H1 (cell line): ENCODE data around the gene OBSCN. TPM values are rescaled to one million over a fixed set of nuclear protein-coding genes. Genes with fewer than 3 reads are reported as not detected.

Experiments used
- CTCF ChIA-PET: fragments of 300-600 bp; sonication (Branson Sonifier 250); formaldehyde crosslinking; loops from one replicate; lab custom pipeline; 2021; ENCODE audit not compliant: partially characterized antibody; lab: Charles Lee
- POLR2A ChIA-PET: fragments of 300-600 bp; sonication (Branson Sonifier 250); formaldehyde crosslinking; loops from one replicate; lab custom pipeline; 2021; ENCODE audit warnings: inconsistent platforms; ENCODE audit not compliant: partially characterized antibody; lab: Charles Lee
- DNase-seq, 2 experiments: peaks; one replicate each; pipeline versions ENCODE4 v3.0.0 to v3.0.0-alpha.2; 2010 to 2022; ENCODE audit warnings: low spot score in 2 of 2, low read depth in 1 of 2, mixed read lengths in 1 of 2
- FAIRE-seq: peaks from 2 replicates; lab custom pipeline; 2011; peaks lifted over from hg19 to GRCh38; lab: Jason Lieb, UNC
- H2AFZ ChIP-seq: 2 replicates; pipeline ENCODE4 v1.8.1; 2012; ENCODE audit warnings: low read length, inconsistent platforms
- H2AK5ac ChIP-seq: 2 replicates; pipeline ENCODE4 v1.6.1; 2013; ENCODE audit warnings: low read depth, low read length
- H2BK120ac ChIP-seq: replicated peaks from 2 replicates; pipeline ENCODE3; 2013; ENCODE audit warnings: low read depth, low read length, inconsistent platforms
- H2BK12ac ChIP-seq: 2 replicates; pipeline ENCODE4 v1.6.1; 2013; ENCODE audit warnings: low read depth, low read length
- H2BK15ac ChIP-seq: 2 replicates; pipeline ENCODE4 v1.6.1; 2013; ENCODE audit warnings: low read length
- H2BK20ac ChIP-seq: 2 replicates; pipeline ENCODE4 v1.6.1; 2013; ENCODE audit warnings: low read length
- H2BK5ac ChIP-seq: 2 replicates; pipeline ENCODE4 v1.6.1; 2013; ENCODE audit warnings: low read depth, low read length
- H3K14ac ChIP-seq: 2 replicates; pipeline ENCODE4 v1.6.1; 2013; ENCODE audit warnings: inconsistent platforms; ENCODE audit not compliant: insufficient read length
- H3K18ac ChIP-seq: 2 replicates; pipeline ENCODE4 v1.6.1; 2013; ENCODE audit warnings: low read length; ENCODE audit errors: extremely low read depth
- H3K23ac ChIP-seq: 2 replicates; pipeline ENCODE4 v1.6.1; 2013; ENCODE audit warnings: inconsistent platforms; ENCODE audit not compliant: insufficient read length
- H3K23me2 ChIP-seq: 2 replicates; pipeline ENCODE4 v1.6.1; 2013; ENCODE audit warnings: low read depth, low read length
- H3K27ac ChIP-seq: 2 replicates; pipeline ENCODE4 v1.6.1; 2011; ENCODE audit warnings: low read depth, low read length, inconsistent platforms
- H3K27me3 ChIP-seq, 4 experiments: replicated peaks in 1 of 4; 1 replicate in 1 of 4; 2 replicates in 3 of 4; pipeline versions ENCODE4 v1.6.1 to v1.8.1; 2011 to 2013; ENCODE audit warnings: low read length in 3 of 4, mild to moderate bottlenecking in 3 of 4, inconsistent platforms in 2 of 4, mixed read lengths in 2 of 4, moderate library complexity in 1 of 4; ENCODE audit not compliant: control insufficient read depth in 3 of 4, insufficient read depth in 3 of 4; ENCODE audit errors: extremely low read depth in 1 of 4
- H3K36me3 ChIP-seq, 4 experiments: 2 replicates each; pipeline versions ENCODE4 v1.6.1 to v1.8.1; 2011 to 2013; ENCODE audit warnings: mild to moderate bottlenecking in 4 of 4, low read length in 3 of 4, moderate library complexity in 2 of 4, control low read depth in 1 of 4, inconsistent platforms in 1 of 4; ENCODE audit not compliant: insufficient read depth in 4 of 4, control insufficient read depth in 2 of 4
- H3K4ac ChIP-seq: replicated peaks from 2 replicates; pipeline ENCODE3; 2013; ENCODE audit warnings: low read length, low read depth, mixed read lengths, inconsistent platforms; ENCODE audit not compliant: insufficient read length
- H3K4me1 ChIP-seq, 4 experiments: replicated peaks in 1 of 4; 1 replicate in 1 of 4; 2 replicates in 3 of 4; pipeline versions ENCODE4 v1.6.1 to v1.8.1; 2011 to 2013; ENCODE audit warnings: low read length in 3 of 4, inconsistent platforms in 2 of 4, mixed read lengths in 1 of 4; ENCODE audit not compliant: insufficient read depth in 4 of 4, control insufficient read depth in 3 of 4
- H3K4me2 ChIP-seq, 2 experiments: 2 replicates each; pipeline versions ENCODE4 v1.6.1 to v1.8.1; 2011 to 2013; ENCODE audit warnings: low read depth in 2 of 2, low read length in 2 of 2, control low read depth in 1 of 2, inconsistent platforms in 1 of 2, mild to moderate bottlenecking in 1 of 2; ENCODE audit not compliant: insufficient read depth in 1 of 2
- H3K4me3 ChIP-seq, 4 experiments: fragments of 200-600, 300-600 bp in 1 of 4; sonication (generic), shearing (Covaris generic), sonication (Bioruptor Twin) in 1 of 4; 2 replicates each; pipeline versions ENCODE4 v1.5.1 to v1.8.1; 2011 to 2016; ENCODE audit warnings: low read length in 4 of 4, low read depth in 3 of 4, control low read depth in 2 of 4, inconsistent platforms in 2 of 4, mild to moderate bottlenecking in 2 of 4, mixed read lengths in 1 of 4, moderate library complexity in 1 of 4; ENCODE audit not compliant: insufficient read depth in 2 of 4; ENCODE audit errors: extremely low read depth in 1 of 4
- H3K56ac ChIP-seq: replicated peaks from 2 replicates; pipeline ENCODE3; 2013; ENCODE audit warnings: low read depth, mild to moderate bottlenecking, mixed read lengths, low read length, inconsistent platforms; ENCODE audit not compliant: insufficient read length
- H3K79me1 ChIP-seq: 2 replicates; pipeline ENCODE4 v1.6.1; 2013; ENCODE audit warnings: low read depth, low read length, control low read depth
- H3K79me2 ChIP-seq, 2 experiments: 2 replicates each; pipeline versions ENCODE4 v1.6.1 to v1.8.1; 2012 to 2013; ENCODE audit warnings: low read length in 2 of 2, mild to moderate bottlenecking in 2 of 2, inconsistent platforms in 1 of 2; ENCODE audit not compliant: insufficient read depth in 2 of 2, control insufficient read depth in 1 of 2
- H3K9ac ChIP-seq, 4 experiments: replicated peaks in 1 of 4; 1 replicate in 1 of 4; 2 replicates in 3 of 4; pipeline versions ENCODE4 v1.6.1 to v1.8.1; 2011 to 2013; ENCODE audit warnings: low read depth in 3 of 4, low read length in 3 of 4, control low read depth in 2 of 4, mild to moderate bottlenecking in 2 of 4, moderate library complexity in 2 of 4, inconsistent platforms in 1 of 4; ENCODE audit errors: extremely low read depth in 1 of 4
- H3K9me3 ChIP-seq, 2 experiments: 2 replicates each; pipeline versions ENCODE4 v1.6.1 to v1.8.1; 2012 to 2013; ENCODE audit warnings: mild to moderate bottlenecking in 2 of 2, moderate library complexity in 2 of 2, control low read depth in 1 of 2, inconsistent platforms in 1 of 2, low read depth in 1 of 2, low read length in 1 of 2, mixed read lengths in 1 of 2; ENCODE audit not compliant: insufficient read depth in 2 of 2
- H4K20me1 ChIP-seq, 2 experiments: replicated peaks in 1 of 2; 2 replicates each; pipeline versions ENCODE3 to v1.8.1; 2011 to 2013; ENCODE audit warnings: inconsistent platforms in 2 of 2, low read length in 2 of 2, mild to moderate bottlenecking in 1 of 2; ENCODE audit not compliant: insufficient read depth in 2 of 2, control insufficient read depth in 1 of 2
- H4K5ac ChIP-seq: 2 replicates; pipeline ENCODE4 v1.6.1; 2013; ENCODE audit warnings: low read length, low read depth, mixed read lengths, inconsistent platforms; ENCODE audit not compliant: insufficient read length
- H4K8ac ChIP-seq: 2 replicates; pipeline ENCODE4 v1.8.0; 2013; ENCODE audit warnings: mild to moderate bottlenecking, moderate library complexity, low read length, inconsistent platforms; ENCODE audit not compliant: insufficient read depth; ENCODE audit errors: extremely low read depth
- H4K91ac ChIP-seq: replicated peaks from 2 replicates; pipeline ENCODE3; 2013; ENCODE audit warnings: low read length, mixed read lengths, inconsistent platforms; ENCODE audit not compliant: insufficient read length
- CEBPB ChIP-seq: IDR thresholded peaks from 2 replicates; pipeline ENCODE4 v1.6.1; 2012; ENCODE audit warnings: low read depth, low read length
- CREB1 ChIP-seq: IDR thresholded peaks from 2 replicates; pipeline ENCODE4 v1.6.1; 2012; ENCODE audit warnings: inconsistent platforms
- E2F6 ChIP-seq: IDR thresholded peaks from 2 replicates; pipeline ENCODE4 v1.6.1; 2012; ENCODE audit warnings: inconsistent platforms
- POLR2AphosphoS5 ChIP-seq: IDR thresholded peaks from 2 replicates; pipeline ENCODE4 v1.6.1; 2011; ENCODE audit warnings: low read depth, low read length
- RAD21 ChIP-seq, 2 experiments: IDR thresholded peaks in 1 of 2; conservative IDR thresholded peaks in 1 of 2; 2 replicates each; pipeline ENCODE4 v1.6.1; 2011; ENCODE audit warnings: low read depth in 2 of 2, low read length in 2 of 2, improper control_type of control experiment in 1 of 2, inconsistent platforms in 1 of 2, mild to moderate bottlenecking in 1 of 2, moderate library complexity in 1 of 2
- SIX5 ChIP-seq: IDR thresholded peaks from 2 replicates; pipeline ENCODE4 v1.6.1; 2011; ENCODE audit warnings: mild to moderate bottlenecking, low read depth, low read length
- TAF1 ChIP-seq: IDR thresholded peaks from 2 replicates; pipeline ENCODE4 v1.6.1; 2011; ENCODE audit warnings: mild to moderate bottlenecking, low read depth, low read length
- TBP ChIP-seq: IDR thresholded peaks from 2 replicates; pipeline ENCODE4 v1.6.1; 2011; ENCODE audit warnings: low read depth, low read length, improper control_type of control experiment
- WGBS, 2 experiments: shearing (Covaris generic) in 1 of 2; methylation state at CpG; one replicate each; pipeline versions ENCODE4 v1.1.6 to v1.1.7; 2013 to 2015; ENCODE audit warnings: low lambda C conversion rate in 2 of 2, mixed read lengths in 2 of 2, inconsistent platforms in 1 of 2, low coverage in 1 of 2, missing lambda C conversion rate in 1 of 2; ENCODE audit not compliant: insufficient replicate concordance in 2 of 2, insufficient coverage in 1 of 2, insufficient read length in 1 of 2; ENCODE audit errors: extremely low coverage in 1 of 2, missing lambda C conversion rate in 1 of 2; 5-methylcytosine and 5-hydroxymethylcytosine counted together
- polyA plus RNA-seq, 7 experiments: library from polyadenylated mRNA; depleted of rRNA in 3 of 7; stranded (reverse) in 5 of 7; unstranded in 2 of 7; fragments of >200 nt in 5 of 7; fragments of 200-250 nt in 2 of 7; gene quantifications; 1 replicate in 5 of 7; 2 replicates in 1 of 7; 4 replicates in 1 of 7; pipeline versions ENCODE4 v1.2.1 to v1.2.3, GENCODE V29; 2011 to 2013; ENCODE audit warnings: missing spikeins in 2 of 7, mixed read lengths in 2 of 7
- total RNA-seq: library from RNA; stranded (reverse); fragmentation: NEBNext Ultra II Directional; extraction: Animal tissue kit (Norgen Biotek cat#: 25700); gene quantifications from 2 replicates; pipeline ENCODE4 v1.2.1, GENCODE V29; 2021
- TF ChIP-seq, protein P1 (sequence below): IDR thresholded peaks from 2 replicates; pipeline ENCODE4 v1.6.1; 2012; ENCODE audit warnings: inconsistent platforms

OBSCN gene
- total and polyA plus RNA-seq, 2 of the 8 experiments (the other 6 are each of a cell fraction or from before 2014, with no cell fraction given) = 7.5 to 28.4 TPM

DNA sequence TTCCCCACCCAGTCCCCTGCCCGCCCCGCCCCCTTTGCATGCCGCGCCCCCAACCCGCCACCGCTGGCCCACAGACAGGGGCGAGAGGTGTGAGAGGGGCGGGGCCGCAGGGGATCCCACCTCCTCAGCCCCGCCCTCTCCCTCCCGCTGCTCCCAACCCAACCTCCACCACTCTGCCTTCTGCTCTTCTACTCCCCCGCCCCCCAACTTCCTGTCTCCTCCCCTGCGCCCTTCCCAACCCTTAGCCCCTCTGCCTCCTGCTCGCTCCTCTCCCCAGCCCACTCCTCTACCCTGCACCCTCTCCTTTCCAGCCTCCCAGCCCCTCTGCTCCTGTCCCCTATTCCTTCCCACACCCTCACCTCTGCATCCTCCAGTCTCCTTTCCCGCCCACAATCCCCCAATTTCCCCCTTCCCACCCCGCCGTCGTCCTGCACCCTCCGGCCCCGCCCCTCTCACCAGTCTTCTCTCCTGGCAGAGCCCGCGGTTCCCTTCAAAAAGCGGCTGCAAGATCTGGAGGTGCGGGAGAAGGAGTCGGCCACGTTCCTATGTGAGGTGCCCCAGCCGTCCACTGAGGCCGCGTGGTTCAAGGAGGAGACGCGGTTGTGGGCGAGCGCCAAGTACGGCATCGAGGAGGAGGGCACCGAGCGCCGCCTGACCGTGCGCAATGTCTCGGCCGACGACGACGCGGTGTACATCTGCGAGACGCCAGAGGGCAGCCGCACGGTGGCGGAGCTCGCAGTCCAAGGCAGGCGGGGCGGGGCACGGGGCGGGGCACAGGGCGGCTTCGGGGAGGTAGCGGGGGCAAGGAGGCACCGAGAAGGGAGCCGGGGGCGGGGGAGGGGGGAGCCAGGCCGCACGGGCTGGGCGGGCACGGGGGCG is 5.4 kb downstream of the OBSCN start:
- H3K79me2 ChIP-seq = no peaks in the 10 kb centered on the region
- H3K4me3 ChIP-seq = peak overlapping the region; percentile 46 to 97 (median 62)
- H3K4me1 ChIP-seq = peaks cover 0 to 7% (median 2%) of the 10 kb centered on the region in 4 experiments; a peak in 4 of 7 replicates
- peak overlapping the region; percentile 95 for H3K18ac ChIP-seq
- H3K27ac ChIP-seq = peak overlapping the region; percentile 63; the same call in 1 of the 2 replicates
- peaks cover 0 to 19% (median 1%) of the 10 kb centered on the region in 4 experiments; a peak in 4 of 8 replicates for H3K36me3 ChIP-seq
- peak overlapping the region; percentile 91 for H3K4ac ChIP-seq
- DNase-seq (peak; percentile 73 to 91), FAIRE-seq (no peak)
- H4K20me1 ChIP-seq = peaks cover 0 to 16% of the 10 kb centered on the region in 2 experiments
- no peak overlapping the region for H2BK120ac ChIP-seq
- H2BK15ac ChIP-seq = 0 out of 2 replicates have a peak overlapping the region, but pooled peaks have one; percentile 75
- H2AFZ ChIP-seq = peak overlapping the region; percentile 85; the same call in 1 of the 2 replicates
- peak overlapping the region; percentile 96 for H4K91ac ChIP-seq
- no peak overlapping the region for H2BK20ac ChIP-seq
- H3K56ac ChIP-seq = peak overlapping the region; percentile 42
- H3K27me3 ChIP-seq = peaks cover 2 to 21% (median 13%) of the 10 kb centered on the region in 4 experiments; a peak in 6 of 7 replicates
- H2AK5ac ChIP-seq = no peak overlapping the region
- H4K8ac ChIP-seq = no peak overlapping the region
- peak overlapping the region; percentile 76 to 97 for H3K4me2 ChIP-seq
- H3K79me1 ChIP-seq = no peaks in the 10 kb centered on the region
- H2BK5ac ChIP-seq = peak overlapping the region; percentile 91
- ChIA-PET POLR2A (interaction anchor here (0.7 to 2.4 kb wide), 15 partner anchors 11 to 265 kb away, joined by 3 to 10 read pairs (median 3); partner anchors contain the start of genes GUK1 and IBA57), CTCF (interaction anchor here (0.5 to 1.8 kb wide), 10 partner anchors 10 to 74 kb away, joined by 3 to 10 read pairs (median 4); no protein-coding TSS in a partner anchor)
- WGBS, 2 experiments = 4% methylated on average over 23 of the region's 67 CpGs; no CpG with 5 or more reads in 1 of the 2 experiments
- H2BK12ac ChIP-seq = peak overlapping the region; percentile 50; the same call in 1 of the 2 replicates
- H3K23ac ChIP-seq = no peak overlapping the region
- no peaks in the 10 kb centered on the region for H3K9me3 ChIP-seq
- peak overlapping the region in 2 of 4 experiments; percentile 46 to 74; a peak in 5 of 7 replicates for H3K9ac ChIP-seq
- H3K23me2 ChIP-seq = peaks cover 15% of the 10 kb centered on the region
- peak overlapping the region; percentile 75 for H4K5ac ChIP-seq
- H3K14ac ChIP-seq = no peak overlapping the region
- TF ChIP-seq TBP = peak; percentile 13; the same call in 1 of the 2 replicates
- peak; percentile 89 for TF ChIP-seq CREB1
- peak; percentile 20; the same call in 1 of the 2 replicates for TF ChIP-seq TAF1
- TF ChIP-seq, protein P1, sequence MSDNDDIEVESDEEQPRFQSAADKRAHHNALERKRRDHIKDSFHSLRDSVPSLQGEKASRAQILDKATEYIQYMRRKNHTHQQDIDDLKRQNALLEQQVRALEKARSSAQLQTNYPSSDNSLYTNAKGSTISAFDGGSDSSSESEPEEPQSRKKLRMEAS = peak; percentile 88
- no peak for TF ChIP-seq CEBPB
- peak; percentile 43 to 54; a peak in 3 of 4 replicates for TF ChIP-seq RAD21 (IDR thresholded peaks at IDR 0.05 in 1 of 2, conservative IDR thresholded peaks at IDR 0.05 in 1 of 2; ENCODE audit: low read depth in 2 of 2, low read length in 2 of 2)
- TF ChIP-seq SIX5 = no peak
- TF ChIP-seq E2F6 = peak; percentile 35; the same call in 1 of the 2 replicates
- peak; percentile 49 for TF ChIP-seq POLR2AphosphoS5
